Suprapubic skin (tissue), 4 donors: ENCODE measurements around the gene RPL10. TPM values are rescaled to one million over a fixed set of nuclear protein-coding genes. Genes with fewer than 3 reads are reported as not detected.
"Not testable (repeated sequence)": the region's sequence is repeated elsewhere in the genome, so short reads cannot be mapped to it uniquely, and the experiment has no call there.

Experiments used
- DNase-seq, 2 donors: peaks; one replicate each; pipeline ENCODE4 v3.0.0-alpha.2; 2019; ENCODE audit warnings: low spot score in 2 of 2
- H3K27ac ChIP-seq: fragments of 200-600 bp; sonication (generic); one replicate; pipeline ENCODE4 v1.5.1; 2019
- H3K27me3 ChIP-seq: fragments of 200-600 bp; sonication (generic); one replicate; pipeline ENCODE4 v1.5.1; 2019
- H3K36me3 ChIP-seq: fragments of 200-600 bp; sonication (generic); one replicate; pipeline ENCODE4 v1.5.1; 2019
- H3K4me1 ChIP-seq: fragments of 200-600 bp; sonication (generic); one replicate; pipeline ENCODE4 v1.5.1; 2019
- H3K4me3 ChIP-seq: fragments of 200-600 bp; sonication (generic); one replicate; pipeline ENCODE4 v1.5.1; 2019; ENCODE audit warnings: mild to moderate bottlenecking
- H3K9me3 ChIP-seq: fragments of 200-600 bp; sonication (generic); one replicate; pipeline ENCODE4 v1.5.1; 2019
- CTCF ChIP-seq, 2 donors: fragments of 200-600 bp in 1 of 2; fragments of 450-650 bp in 1 of 2; sonication (generic) in 1 of 2; IDR thresholded peaks; one replicate each; pipeline ENCODE4 v1.5.1; 2016 to 2019; ENCODE audit warnings: antibody characterized with exemption in 2 of 2, mild to moderate bottlenecking in 1 of 2, moderate library complexity in 1 of 2
- EP300 ChIP-seq: sonication (generic); formaldehyde crosslinking; IDR thresholded peaks from one replicate; pipeline ENCODE4 v1.6.1; 2017; ENCODE audit warnings: antibody characterized with exemption
- POLR2A ChIP-seq, 2 donors: fragments of 450-650 bp; IDR thresholded peaks; one replicate each; pipeline ENCODE4 v1.6.1; 2017; ENCODE audit warnings: antibody characterized with exemption in 2 of 2, mild to moderate bottlenecking in 2 of 2, moderate library complexity in 2 of 2
- POLR2AphosphoS5 ChIP-seq, 3 donors: sonication (generic); formaldehyde crosslinking; IDR thresholded peaks; one replicate each; pipeline ENCODE4 v1.6.1; 2017; ENCODE audit warnings: antibody characterized with exemption in 3 of 3
- WGBS: methylation state at CpG from one replicate; pipeline ENCODE4 v1.1.5; 2018; 5-methylcytosine and 5-hydroxymethylcytosine counted together
- total RNA-seq, 4 donors: library from RNA; depleted of rRNA; stranded (reverse); fragments of >200 nt; gene quantifications; one replicate each; pipeline ENCODE4 v1.1.0, GENCODE V29; 2016

The RPL10 gene
- total RNA-seq, 4 donors from 2014 or later = 3,684 to 7,390 (median 6,600) TPM

GRCh38 chrX:154398668-154399526, 720 bp downstream of the RPL10 start:
- H3K27me3 ChIP-seq = no peaks in the 10 kb centered on the region
- DNase-seq = peak; percentile 93 to 94
- 36% methylated on average over 49 of the region's 49 CpGs for WGBS
- H3K9me3 ChIP-seq = no peaks in the 10 kb centered on the region
- H3K4me1 ChIP-seq = peaks cover 34% of the 10 kb centered on the region
- peaks cover 8% of the 10 kb centered on the region for H3K36me3 ChIP-seq
- H3K27ac ChIP-seq = peak overlapping the region; percentile 98
- TF ChIP-seq POLR2AphosphoS5 (IDR thresholded peaks at IDR 0.05) = peak in 1 of 3 donors; percentile 10
- TF ChIP-seq POLR2A (IDR thresholded peaks at IDR 0.05) = no peak
- peak; percentile 71 to 83 for TF ChIP-seq CTCF (IDR thresholded peaks at IDR 0.05)
- peak overlapping the region; percentile 70 for H3K4me3 ChIP-seq

- Histone ChIP-seq H3K36me3 (peaks cover 8% of the 10 kb centered on the region), H3K4me1 (peaks cover 34% of the 10 kb centered on the region), H3K4me3 (peak overlapping the region; percentile 70), H3K27ac (peak overlapping the region; percentile 98), H3K27me3 (no peaks in the 10 kb centered on the region), H3K9me3 (no peaks in the 10 kb centered on the region)
- no peak for TF ChIP-seq POLR2AphosphoS5 (IDR thresholded peaks at IDR 0.05)
- no peak for TF ChIP-seq CTCF (IDR thresholded peaks at IDR 0.05)
- TF ChIP-seq EP300 = no peak
- no peak for TF ChIP-seq POLR2A (IDR thresholded peaks at IDR 0.05)
- 63% methylated on average over 12 of the region's 14 CpGs for WGBS
- no peak for DNase-seq
Observed at GRCh38 chrX:154399527-154400368, 1.6 kb downstream of the RPL10 start.

- H3K27ac ChIP-seq, H3K27me3 ChIP-seq, H3K9me3 ChIP-seq, H3K36me3 ChIP-seq, DNase-seq: not testable (repeated sequence)
- H3K4me3 ChIP-seq = peak overlapping the region; percentile 70
- H3K4me1 ChIP-seq = peaks cover 34% of the 10 kb centered on the region
- WGBS = 69% methylated on average over 5 of the region's 6 CpGs
Observed at GRCh38 chrX:154400369-154400817, 2.2 kb downstream of the RPL10 start.

- TF ChIP-seq POLR2A (IDR thresholded peaks at IDR 0.05) (no peak), EP300 (no peak), CTCF (IDR thresholded peaks at IDR 0.05) (no peak), POLR2AphosphoS5 (IDR thresholded peaks at IDR 0.05) (no peak)
- H3K9me3 ChIP-seq = no peaks in the 10 kb centered on the region
- peaks cover 8% of the 10 kb centered on the region for H3K36me3 ChIP-seq
- 60% methylated on average over 6 of the region's 6 CpGs for WGBS
- H3K27me3 ChIP-seq = no peaks in the 10 kb centered on the region
- H3K4me1 ChIP-seq = peaks cover 34% of the 10 kb centered on the region
- no peak for DNase-seq
- no peak overlapping the region for H3K4me3 ChIP-seq
- no peak overlapping the region for H3K27ac ChIP-seq
Observed at GRCh38 chrX:154401045-154401799, 3.0 kb downstream of the RPL10 start.

- Histone ChIP-seq H3K9me3 (no peaks in the 10 kb centered on the region), H3K4me3 (no peak overlapping the region), H3K36me3 (peaks cover 8% of the 10 kb centered on the region), H3K27ac (peak overlapping the region; percentile 18), H3K4me1 (peaks cover 30% of the 10 kb centered on the region), H3K27me3 (no peaks in the 10 kb centered on the region)
- WGBS = 45% methylated on average over 6 of the region's 6 CpGs
- no peak for TF ChIP-seq POLR2A (IDR thresholded peaks at IDR 0.05)
- TF ChIP-seq EP300 = no peak
- TF ChIP-seq CTCF (IDR thresholded peaks at IDR 0.05) = no peak
- TF ChIP-seq POLR2AphosphoS5 (IDR thresholded peaks at IDR 0.05) = no peak
- DNase-seq = no peak
Observed at GRCh38 chrX:154401918-154402621, 3.9 kb downstream of the RPL10 start.
